ENCODE data around the gene ZNF891. TPM values are rescaled to one million over a fixed set of nuclear protein-coding genes. Genes with fewer than 3 reads are reported as not detected.

ZNF891 gene
- total and polyA plus RNA-seq, 2 of the 13 experiments (the other 11 are each of a cell fraction or from before 2014, with no cell fraction given): 1.3 to 2.1 TPM

DNA sequence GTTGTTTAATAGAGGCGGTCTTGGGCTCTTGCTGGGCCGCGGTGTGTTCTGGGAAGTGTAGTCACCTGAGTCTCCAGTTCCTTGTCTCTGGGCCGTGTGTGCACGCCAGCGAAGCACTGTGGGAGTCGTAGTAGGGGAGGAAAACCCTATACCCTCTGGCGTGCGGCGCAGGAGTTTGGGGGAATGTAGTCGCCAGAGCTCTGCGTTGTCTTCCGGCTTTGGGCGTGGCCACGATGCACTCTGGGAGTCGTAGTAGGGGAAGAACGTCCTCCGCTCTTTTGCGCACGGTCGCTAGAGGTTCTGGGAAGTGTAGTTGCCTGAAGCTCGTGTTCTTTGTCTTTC, 50.1 kb downstream of the ZNF891 start (continued):
- TF ChIP-seq SOX6 (IDR thresholded peaks at IDR 0.05): no peak
- no peak; the same call in 1 of the 2 replicates for TF ChIP-seq SOX6 (CRISPR knock-in tag; IDR thresholded peaks at IDR 0.05)
- TF ChIP-seq RBAK (CRISPR knock-in tag; IDR thresholded peaks at IDR 0.05): no peak
- no peak for TF ChIP-seq ZNF619 (CRISPR knock-in tag; IDR thresholded peaks at IDR 0.05)
- peak; percentile 2; the same call in 1 of the 2 replicates for TF ChIP-seq CEBPG (CRISPR knock-in tag; IDR thresholded peaks at IDR 0.05)
- TF ChIP-seq, protein P1, sequence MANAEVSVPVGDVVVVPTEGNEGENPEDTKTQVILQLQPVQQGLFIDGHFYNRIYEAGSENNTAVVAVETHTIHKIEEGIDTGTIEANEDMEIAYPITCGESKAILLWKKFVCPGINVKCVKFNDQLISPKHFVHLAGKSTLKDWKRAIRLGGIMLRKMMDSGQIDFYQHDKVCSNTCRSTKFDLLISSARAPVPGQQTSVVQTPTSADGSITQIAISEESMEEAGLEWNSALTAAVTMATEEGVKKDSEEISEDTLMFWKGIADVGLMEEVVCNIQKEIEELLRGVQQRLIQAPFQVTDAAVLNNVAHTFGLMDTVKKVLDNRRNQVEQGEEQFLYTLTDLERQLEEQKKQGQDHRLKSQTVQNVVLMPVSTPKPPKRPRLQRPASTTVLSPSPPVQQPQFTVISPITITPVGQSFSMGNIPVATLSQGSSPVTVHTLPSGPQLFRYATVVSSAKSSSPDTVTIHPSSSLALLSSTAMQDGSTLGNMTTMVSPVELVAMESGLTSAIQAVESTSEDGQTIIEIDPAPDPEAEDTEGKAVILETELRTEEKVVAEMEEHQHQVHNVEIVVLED (CRISPR knock-in tag; IDR thresholded peaks at IDR 0.05; ENCODE audit: borderline replicate concordance): peak; percentile 96
- TF ChIP-seq FOSL2 (CRISPR knock-in tag; IDR thresholded peaks at IDR 0.05): peak; percentile 46
- TF ChIP-seq GZF1 (CRISPR knock-in tag; IDR thresholded peaks at IDR 0.05): no peak
- TF ChIP-seq AKAP8 (CRISPR knock-in tag; IDR thresholded peaks at IDR 0.05): no peak
- TF ChIP-seq, protein P2, sequence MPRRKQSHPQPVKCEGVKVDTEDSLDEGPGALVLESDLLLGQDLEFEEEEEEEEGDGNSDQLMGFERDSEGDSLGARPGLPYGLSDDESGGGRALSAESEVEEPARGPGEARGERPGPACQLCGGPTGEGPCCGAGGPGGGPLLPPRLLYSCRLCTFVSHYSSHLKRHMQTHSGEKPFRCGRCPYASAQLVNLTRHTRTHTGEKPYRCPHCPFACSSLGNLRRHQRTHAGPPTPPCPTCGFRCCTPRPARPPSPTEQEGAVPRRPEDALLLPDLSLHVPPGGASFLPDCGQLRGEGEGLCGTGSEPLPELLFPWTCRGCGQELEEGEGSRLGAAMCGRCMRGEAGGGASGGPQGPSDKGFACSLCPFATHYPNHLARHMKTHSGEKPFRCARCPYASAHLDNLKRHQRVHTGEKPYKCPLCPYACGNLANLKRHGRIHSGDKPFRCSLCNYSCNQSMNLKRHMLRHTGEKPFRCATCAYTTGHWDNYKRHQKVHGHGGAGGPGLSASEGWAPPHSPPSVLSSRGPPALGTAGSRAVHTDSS (CRISPR knock-in tag; conservative IDR thresholded peaks at IDR 0.05): peak; percentile 61; the same call in 1 of the 2 replicates
- TF ChIP-seq ZNF256 (CRISPR knock-in tag; conservative IDR thresholded peaks at IDR 0.05): 0 out of 2 replicates have a peak, but pooled peaks have one; percentile 86
- TF ChIP-seq ZSCAN29 (CRISPR knock-in tag; conservative IDR thresholded peaks at IDR 0.05): no peak
- TF ChIP-seq, protein P3, sequence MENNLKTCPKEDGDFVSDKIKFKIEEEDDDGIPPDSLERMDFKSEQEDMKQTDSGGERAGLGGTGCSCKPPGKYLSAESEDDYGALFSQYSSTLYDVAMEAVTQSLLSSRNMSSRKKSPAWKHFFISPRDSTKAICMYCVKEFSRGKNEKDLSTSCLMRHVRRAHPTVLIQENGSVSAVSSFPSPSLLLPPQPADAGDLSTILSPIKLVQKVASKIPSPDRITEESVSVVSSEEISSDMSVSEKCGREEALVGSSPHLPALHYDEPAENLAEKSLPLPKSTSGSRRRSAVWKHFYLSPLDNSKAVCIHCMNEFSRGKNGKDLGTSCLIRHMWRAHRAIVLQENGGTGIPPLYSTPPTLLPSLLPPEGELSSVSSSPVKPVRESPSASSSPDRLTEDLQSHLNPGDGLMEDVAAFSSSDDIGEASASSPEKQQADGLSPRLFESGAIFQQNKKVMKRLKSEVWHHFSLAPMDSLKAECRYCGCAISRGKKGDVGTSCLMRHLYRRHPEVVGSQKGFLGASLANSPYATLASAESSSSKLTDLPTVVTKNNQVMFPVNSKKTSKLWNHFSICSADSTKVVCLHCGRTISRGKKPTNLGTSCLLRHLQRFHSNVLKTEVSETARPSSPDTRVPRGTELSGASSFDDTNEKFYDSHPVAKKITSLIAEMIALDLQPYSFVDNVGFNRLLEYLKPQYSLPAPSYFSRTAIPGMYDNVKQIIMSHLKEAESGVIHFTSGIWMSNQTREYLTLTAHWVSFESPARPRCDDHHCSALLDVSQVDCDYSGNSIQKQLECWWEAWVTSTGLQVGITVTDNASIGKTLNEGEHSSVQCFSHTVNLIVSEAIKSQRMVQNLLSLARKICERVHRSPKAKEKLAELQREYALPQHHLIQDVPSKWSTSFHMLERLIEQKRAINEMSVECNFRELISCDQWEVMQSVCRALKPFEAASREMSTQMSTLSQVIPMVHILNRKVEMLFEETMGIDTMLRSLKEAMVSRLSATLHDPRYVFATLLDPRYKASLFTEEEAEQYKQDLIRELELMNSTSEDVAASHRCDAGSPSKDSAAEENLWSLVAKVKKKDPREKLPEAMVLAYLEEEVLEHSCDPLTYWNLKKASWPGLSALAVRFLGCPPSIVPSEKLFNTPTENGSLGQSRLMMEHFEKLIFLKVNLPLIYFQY (CRISPR knock-in tag; IDR thresholded peaks at IDR 0.05; ENCODE audit: borderline replicate concordance): 0 out of 2 replicates have a peak, but pooled peaks have one; percentile 14
- peak; percentile 93 for TF ChIP-seq KAT8 (CRISPR knock-in tag; IDR thresholded peaks at IDR 0.05)
- TF ChIP-seq ZNF672 (CRISPR knock-in tag; IDR thresholded peaks at IDR 0.05): no peak
- peak; percentile 25 for TF ChIP-seq CBFB (CRISPR knock-in tag; IDR thresholded peaks at IDR 0.05)
- TF ChIP-seq ZNF607 (CRISPR knock-in tag; IDR thresholded peaks at IDR 0.05; ENCODE audit: borderline replicate concordance): peak; percentile 35; the same call in 1 of the 2 replicates
- peak; percentile 97 for TF ChIP-seq ATF1 (CRISPR knock-in tag; IDR thresholded peaks at IDR 0.05)
- TF ChIP-seq FOXA3 (CRISPR knock-in tag; IDR thresholded peaks at IDR 0.05): peak; percentile 41; the same call in 1 of the 2 replicates
- TF ChIP-seq, protein P4, sequence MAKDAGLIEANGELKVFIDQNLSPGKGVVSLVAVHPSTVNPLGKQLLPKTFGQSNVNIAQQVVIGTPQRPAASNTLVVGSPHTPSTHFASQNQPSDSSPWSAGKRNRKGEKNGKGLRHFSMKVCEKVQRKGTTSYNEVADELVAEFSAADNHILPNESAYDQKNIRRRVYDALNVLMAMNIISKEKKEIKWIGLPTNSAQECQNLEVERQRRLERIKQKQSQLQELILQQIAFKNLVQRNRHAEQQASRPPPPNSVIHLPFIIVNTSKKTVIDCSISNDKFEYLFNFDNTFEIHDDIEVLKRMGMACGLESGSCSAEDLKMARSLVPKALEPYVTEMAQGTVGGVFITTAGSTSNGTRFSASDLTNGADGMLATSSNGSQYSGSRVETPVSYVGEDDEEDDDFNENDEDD (CRISPR knock-in tag; IDR thresholded peaks at IDR 0.05; ENCODE audit: borderline replicate concordance): peak; percentile 66; the same call in 1 of the 2 replicates
- no peak for TF ChIP-seq CBX1 (IDR thresholded peaks at IDR 0.05; ENCODE audit: low read depth)
- TF ChIP-seq, protein P5, sequence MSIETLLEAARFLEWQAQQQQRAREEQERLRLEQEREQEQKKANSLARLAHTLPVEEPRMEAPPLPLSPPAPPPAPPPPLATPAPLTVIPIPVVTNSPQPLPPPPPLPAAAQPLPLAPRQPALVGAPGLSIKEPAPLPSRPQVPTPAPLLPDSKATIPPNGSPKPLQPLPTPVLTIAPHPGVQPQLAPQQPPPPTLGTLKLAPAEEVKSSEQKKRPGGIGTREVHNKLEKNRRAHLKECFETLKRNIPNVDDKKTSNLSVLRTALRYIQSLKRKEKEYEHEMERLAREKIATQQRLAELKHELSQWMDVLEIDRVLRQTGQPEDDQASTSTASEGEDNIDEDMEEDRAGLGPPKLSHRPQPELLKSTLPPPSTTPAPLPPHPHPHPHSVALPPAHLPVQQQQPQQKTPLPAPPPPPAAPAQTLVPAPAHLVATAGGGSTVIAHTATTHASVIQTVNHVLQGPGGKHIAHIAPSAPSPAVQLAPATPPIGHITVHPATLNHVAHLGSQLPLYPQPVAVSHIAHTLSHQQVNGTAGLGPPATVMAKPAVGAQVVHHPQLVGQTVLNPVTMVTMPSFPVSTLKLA (IDR thresholded peaks at IDR 0.05): peak; percentile 54
- peak in 1 of 2 experiments; percentile 76; a peak in 1 of 4 replicates for TF ChIP-seq POLR2A (IDR thresholded peaks at IDR 0.05; ENCODE audit: insufficient read depth in 1 of 2, low read depth in 2 of 2, low read length in 2 of 2)
- no peak for TF ChIP-seq AHR (CRISPR knock-in tag; IDR thresholded peaks at IDR 0.05)

All from HepG2 (cell line).